Breast epithelium (tissue), 4 donors: ENCODE results near the gene SERTM2. TPM values are rescaled to one million over a fixed set of nuclear protein-coding genes. Genes with fewer than 3 reads are reported as not detected.

Experiments
- DNase-seq, 2 donors: peaks; one replicate each; pipeline ENCODE4 v3.0.0-alpha.2; 2019; ENCODE audit warnings: low spot score in 2 of 2
- H3K27ac ChIP-seq, 2 donors: fragments of 200-600 bp; sonication (generic) in 1 of 2; one replicate each; pipeline ENCODE4 v1.5.1; 2016 to 2019; ENCODE audit warnings: mild to moderate bottlenecking in 1 of 2
- H3K27me3 ChIP-seq, 2 donors: fragments of 200-600 bp; sonication (generic) in 1 of 2; one replicate each; pipeline versions ENCODE4 v1.5.1 to v1.6.0; 2017 to 2019; ENCODE audit warnings: control low read depth in 1 of 2, mild to moderate bottlenecking in 1 of 2
- H3K36me3 ChIP-seq: fragments of 200-600 bp; one replicate; pipeline ENCODE4 v1.5.1; 2019
- H3K4me1 ChIP-seq, 2 donors: fragments of 200-600 bp; sonication (generic); one replicate each; pipeline ENCODE4 v1.5.1; 2016 to 2019; ENCODE audit warnings: control low read depth in 1 of 2
- H3K4me3 ChIP-seq, 3 donors: fragments of 200-600 bp; sonication (generic); 1 replicate in 2 of 3; 2 replicates in 1 of 3; pipeline ENCODE4 v1.5.1; 2016 to 2019; ENCODE audit warnings: mild to moderate bottlenecking in 3 of 3, moderate library complexity in 2 of 3
- H3K9me3 ChIP-seq, 2 donors: fragments of 200-600 bp; sonication (generic) in 1 of 2; one replicate each; pipeline ENCODE4 v1.5.1; 2016 to 2019; ENCODE audit warnings: control low read depth in 1 of 2
- POLR2A ChIP-seq: fragments of 450-650 bp; IDR thresholded peaks from one replicate; pipeline ENCODE4 v1.6.1; 2016; ENCODE audit warnings: antibody characterized with exemption, mild to moderate bottlenecking, moderate library complexity
- POLR2AphosphoS5 ChIP-seq, 3 donors: sonication (generic); formaldehyde crosslinking; IDR thresholded peaks; one replicate each; pipeline ENCODE4 v1.6.1; 2017; ENCODE audit warnings: antibody characterized with exemption in 3 of 3
- intact Hi-C: fragments of 100-400 bp; cut with DNase I; formaldehyde crosslinking; loops from one replicate; pipeline ENCODE4 v1.15.1; 2023; ENCODE audit warnings: low total_unique reads
- total RNA-seq, 3 donors: library from RNA; depleted of rRNA; stranded (reverse); fragments of >200 nt; gene quantifications; one replicate each; pipeline ENCODE4 v1.1.0, GENCODE V29; 2016
- TF ChIP-seq, protein P1 (sequence below), 3 donors: fragments of 450-650 bp; IDR thresholded peaks; one replicate each; pipeline ENCODE4 v1.5.1; 2016 to 2017; ENCODE audit warnings: antibody characterized with exemption in 3 of 3, mild to moderate bottlenecking in 3 of 3, moderate library complexity in 3 of 3

SERTM2 gene
- total RNA-seq, 3 donors from 2014 or later, result 0.15 to 1.6 TPM; not detected in 1

DNA sequence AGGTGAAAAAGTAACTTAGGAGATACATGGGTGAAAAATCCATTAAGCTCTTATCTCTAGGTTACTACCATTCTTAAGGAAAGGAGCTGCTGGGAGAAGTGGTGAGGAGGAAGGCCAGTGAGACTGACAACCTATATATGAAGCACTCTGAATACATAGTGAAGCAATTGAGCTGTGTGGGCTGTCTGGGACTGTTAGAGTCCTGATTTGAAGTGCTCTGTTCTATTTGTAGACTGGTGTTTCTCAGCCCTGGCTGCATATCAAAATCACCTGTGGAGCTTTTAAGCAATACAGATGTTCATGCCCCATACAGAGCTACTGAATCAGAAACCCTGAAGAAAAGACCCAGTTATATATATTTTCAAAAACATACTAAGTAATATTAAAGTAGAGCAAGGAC, 3.9 kb downstream of the SERTM2 start:
- Histone ChIP-seq H3K9me3 (no peaks in the 10 kb centered on the region), H3K36me3 (no peaks in the 10 kb centered on the region), H3K4me3 (no peak overlapping the region), H3K27me3 (peaks cover 0 to 46% of the 10 kb centered on the region in 2 donors), H3K27ac (no peak overlapping the region), H3K4me1 (no peaks in the 10 kb centered on the region)
- DNase-seq, result no peak
- no peak for TF ChIP-seq POLR2AphosphoS5 (IDR thresholded peaks at IDR 0.05)
- TF ChIP-seq, protein P1, sequence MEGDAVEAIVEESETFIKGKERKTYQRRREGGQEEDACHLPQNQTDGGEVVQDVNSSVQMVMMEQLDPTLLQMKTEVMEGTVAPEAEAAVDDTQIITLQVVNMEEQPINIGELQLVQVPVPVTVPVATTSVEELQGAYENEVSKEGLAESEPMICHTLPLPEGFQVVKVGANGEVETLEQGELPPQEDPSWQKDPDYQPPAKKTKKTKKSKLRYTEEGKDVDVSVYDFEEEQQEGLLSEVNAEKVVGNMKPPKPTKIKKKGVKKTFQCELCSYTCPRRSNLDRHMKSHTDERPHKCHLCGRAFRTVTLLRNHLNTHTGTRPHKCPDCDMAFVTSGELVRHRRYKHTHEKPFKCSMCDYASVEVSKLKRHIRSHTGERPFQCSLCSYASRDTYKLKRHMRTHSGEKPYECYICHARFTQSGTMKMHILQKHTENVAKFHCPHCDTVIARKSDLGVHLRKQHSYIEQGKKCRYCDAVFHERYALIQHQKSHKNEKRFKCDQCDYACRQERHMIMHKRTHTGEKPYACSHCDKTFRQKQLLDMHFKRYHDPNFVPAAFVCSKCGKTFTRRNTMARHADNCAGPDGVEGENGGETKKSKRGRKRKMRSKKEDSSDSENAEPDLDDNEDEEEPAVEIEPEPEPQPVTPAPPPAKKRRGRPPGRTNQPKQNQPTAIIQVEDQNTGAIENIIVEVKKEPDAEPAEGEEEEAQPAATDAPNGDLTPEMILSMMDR (IDR thresholded peaks at IDR 0.05), result no peak
- no peak for TF ChIP-seq POLR2A
- intact Hi-C loops, result no loop called here

- no peak for DNase-seq
- H3K4me1 ChIP-seq, result no peaks in the 10 kb centered on the region
- intact Hi-C loops, result no loop called here
- no peaks in the 10 kb centered on the region for H3K36me3 ChIP-seq
- no peaks in the 10 kb centered on the region for H3K9me3 ChIP-seq
- no peak overlapping the region for H3K4me3 ChIP-seq
- TF ChIP-seq POLR2AphosphoS5 (IDR thresholded peaks at IDR 0.05) (no peak), POLR2A (no peak)
- TF ChIP-seq, protein P1 (IDR thresholded peaks at IDR 0.05), result no peak
- H3K27me3 ChIP-seq, result peaks cover 0 to 62% of the 10 kb centered on the region in 2 donors
- no peak overlapping the region for H3K27ac ChIP-seq
Observed at GRCh38 chrX:111518667-111519066, 7.2 kb downstream of the SERTM2 start.

DNA sequence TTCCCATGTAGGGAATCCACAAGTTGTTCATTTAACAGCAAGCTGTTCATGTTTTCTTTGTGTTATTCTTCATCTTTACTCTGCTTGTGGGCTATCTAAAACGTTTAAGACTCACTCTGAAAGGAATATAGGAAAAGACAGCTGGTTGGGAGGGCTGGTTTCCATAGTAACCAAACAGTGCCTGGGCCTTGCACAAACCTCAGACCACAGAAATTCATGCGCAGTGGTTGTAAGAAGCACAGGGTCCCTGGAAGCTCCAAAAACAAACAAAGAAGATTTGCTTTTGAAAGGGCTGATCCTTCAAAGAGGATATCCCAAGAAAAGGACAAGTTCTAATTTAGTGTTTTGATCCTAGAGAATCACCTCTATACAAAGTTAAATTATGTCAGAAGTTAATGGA, 7.8 kb downstream of the SERTM2 start:
- Histone ChIP-seq H3K4me1 (no peaks in the 10 kb centered on the region), H3K4me3 (no peak overlapping the region), H3K36me3 (no peaks in the 10 kb centered on the region), H3K27me3 (peaks cover 0 to 61% of the 10 kb centered on the region in 2 donors), H3K27ac (no peak overlapping the region), H3K9me3 (no peaks in the 10 kb centered on the region)
- no peak for DNase-seq
- intact Hi-C loops, result no loop called here
- TF ChIP-seq, protein P1 (IDR thresholded peaks at IDR 0.05), result no peak

GRCh38 chrX:111520506-111520905, 9.1 kb downstream of the SERTM2 start:
- no peak for DNase-seq
- intact Hi-C loops, result no loop called here
- Histone ChIP-seq H3K27me3 (peaks cover 0 to 67% of the 10 kb centered on the region in 2 donors), H3K36me3 (no peaks in the 10 kb centered on the region), H3K4me1 (no peaks in the 10 kb centered on the region), H3K27ac (no peak overlapping the region), H3K4me3 (no peak overlapping the region), H3K9me3 (no peaks in the 10 kb centered on the region)
- TF ChIP-seq POLR2A (no peak), POLR2AphosphoS5 (IDR thresholded peaks at IDR 0.05) (no peak)
- TF ChIP-seq, protein P1 (IDR thresholded peaks at IDR 0.05), result no peak

DNA sequence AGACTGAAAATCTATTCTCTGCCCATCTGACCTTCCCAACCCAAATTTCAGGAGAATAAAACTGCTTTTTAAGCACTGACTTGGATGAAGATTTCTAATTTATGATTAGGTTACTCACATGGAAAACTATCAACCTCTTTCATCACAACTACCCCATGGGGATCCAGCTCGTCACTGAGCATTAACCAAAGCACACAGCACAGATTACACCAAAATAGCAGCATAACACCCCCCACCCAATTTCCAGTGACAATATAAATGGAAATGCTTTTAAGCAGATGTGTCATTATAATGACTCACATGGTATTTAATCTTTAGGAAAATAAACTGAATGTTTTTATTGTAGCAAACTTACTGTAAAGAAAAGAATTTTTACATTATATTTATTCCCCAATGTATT, 9.7 kb downstream of the SERTM2 start:
- no peaks in the 10 kb centered on the region for H3K4me1 ChIP-seq
- H3K27ac ChIP-seq, result no peak overlapping the region
- H3K27me3 ChIP-seq, result peaks cover 0 to 61% of the 10 kb centered on the region in 2 donors
- TF ChIP-seq, protein P1 (IDR thresholded peaks at IDR 0.05), result no peak
- TF ChIP-seq POLR2AphosphoS5 (IDR thresholded peaks at IDR 0.05), result no peak
- no peak for TF ChIP-seq POLR2A
- H3K9me3 ChIP-seq, result no peaks in the 10 kb centered on the region
- intact Hi-C loops, result no loop called here
- no peak for DNase-seq
- H3K36me3 ChIP-seq, result no peaks in the 10 kb centered on the region
- H3K4me3 ChIP-seq, result no peak overlapping the region
